Urothelium cell line (cell line): ENCODE results near the gene OR1J2.

Experiments used
- DNase-seq: peaks from one replicate; pipeline ENCODE4 v3.0.0; 2011; ENCODE audit warnings: low spot score, mixed read lengths
- FAIRE-seq: peaks from 2 replicates; lab custom pipeline; 2011; peaks lifted over from hg19 to GRCh38; lab: Jason Lieb, UNC

The OR1J2 gene

DNA sequence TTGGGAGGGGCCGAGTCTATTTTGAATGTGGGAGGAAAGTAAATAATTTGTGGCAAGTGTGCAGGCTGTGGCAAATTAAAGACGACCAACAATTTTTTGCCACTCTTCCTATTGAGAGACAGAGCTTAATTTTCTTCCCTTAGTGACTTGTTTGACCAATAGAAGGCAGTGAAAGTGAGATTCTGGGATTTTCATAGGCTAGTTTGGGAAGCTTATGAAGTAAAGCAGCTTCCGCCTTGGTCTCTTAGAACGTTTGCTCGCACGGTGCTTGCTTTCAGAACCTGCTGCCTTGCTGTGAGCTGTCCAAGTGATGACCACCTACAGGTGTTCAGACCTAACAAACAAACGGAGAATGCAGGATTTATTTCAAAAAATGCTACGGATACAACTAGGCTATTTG is 35.6 kb downstream of the OR1J2 start:
- DNase-seq (no peak), FAIRE-seq (no peak)

DNA sequence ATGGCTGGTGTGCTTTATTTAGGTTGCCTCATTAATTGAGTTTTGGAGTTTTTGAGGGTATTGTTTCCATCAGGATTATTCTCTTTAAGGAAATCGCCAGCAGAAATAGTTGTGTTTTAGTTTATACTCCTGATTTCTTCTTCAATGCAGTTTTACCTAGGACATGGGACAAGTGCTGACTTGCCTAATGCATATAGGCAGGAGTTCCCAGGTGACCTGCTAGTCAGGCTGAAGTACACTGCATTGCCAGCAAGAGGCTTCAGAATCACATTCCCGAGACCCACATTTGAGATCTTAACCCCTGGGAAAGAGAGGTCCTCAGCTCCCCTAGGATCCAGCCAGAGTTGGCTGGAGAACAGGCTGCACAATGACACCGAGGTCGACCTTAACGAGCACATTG is 40.8 kb downstream of the OR1J2 start:
- FAIRE-seq (no peak), DNase-seq (no peak)

DNA sequence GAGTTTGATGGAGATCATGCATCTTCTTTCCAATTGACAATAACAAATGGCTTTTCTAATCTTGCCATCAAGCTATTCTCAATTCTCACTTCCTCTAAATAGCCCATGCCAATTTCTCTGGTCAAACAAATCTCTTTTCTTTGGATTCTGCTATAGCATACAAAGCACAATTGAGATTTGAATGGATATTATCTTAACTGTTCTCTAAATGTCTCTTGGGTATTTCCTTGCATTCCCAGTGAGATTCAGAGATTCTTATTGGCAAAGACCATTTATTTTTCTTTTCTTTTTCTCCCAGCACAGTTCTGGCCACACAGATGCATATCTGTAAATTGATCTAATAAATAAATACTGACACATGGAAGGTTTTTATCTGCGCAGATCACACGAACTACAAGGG is 42.2 kb downstream of the OR1J2 start, which contains the start of gene OR1N2:
Gene OR1N2, plus strand, starts transcription at position 301 of the 400 bp plus-strand sequence. CDS start 100 bp downstream, outside the sequence.
- FAIRE-seq, result no peak
- no peak for DNase-seq
